ENCODE results near the gene NCR2.

Gene NCR2

GRCh38 chr6:41338659-41339058 lies 3.3 kb downstream of the NCR2 start:
- Histone ChIP-seq H3K36me3 (ENCODE audit: low read depth) (no peaks in the 10 kb centered on the region), H3K27me3 (ENCODE audit: insufficient read depth, poor library complexity, severe bottlenecking) (peaks cover 19% of the 10 kb centered on the region), H3K4me3 (ENCODE audit: severe bottlenecking) (no peak overlapping the region), H3K27ac (ENCODE audit: poor library complexity, severe bottlenecking) (no peak overlapping the region), H3K4me1 (ENCODE audit: insufficient read depth, poor library complexity, severe bottlenecking) (no peaks in the 10 kb centered on the region), H3K9me3 (ENCODE audit: severe bottlenecking) (no peaks in the 10 kb centered on the region)
- TF ChIP-seq CTCF (IDR thresholded peaks at IDR 0.05; ENCODE audit: poor library complexity, severe bottlenecking) = no peak
- no peak for ATAC-seq (ENCODE audit: low read depth)
- DNase-seq (ENCODE audit: low spot score) = no peak

GRCh38 chr6:41341580-41341979 lies 6.2 kb downstream of the NCR2 start:
- Histone ChIP-seq H3K9me3 (ENCODE audit: severe bottlenecking) (no peaks in the 10 kb centered on the region), H3K27me3 (ENCODE audit: insufficient read depth, poor library complexity, severe bottlenecking) (peaks cover 26% of the 10 kb centered on the region), H3K4me3 (ENCODE audit: severe bottlenecking) (no peak overlapping the region), H3K27ac (ENCODE audit: poor library complexity, severe bottlenecking) (no peak overlapping the region), H3K4me1 (ENCODE audit: insufficient read depth, poor library complexity, severe bottlenecking) (no peaks in the 10 kb centered on the region), H3K36me3 (ENCODE audit: low read depth) (no peaks in the 10 kb centered on the region)
- no peak for TF ChIP-seq CTCF (IDR thresholded peaks at IDR 0.05; ENCODE audit: poor library complexity, severe bottlenecking)
- DNase-seq (ENCODE audit: low spot score) = no peak
- no peak for ATAC-seq (ENCODE audit: low read depth)

GRCh38 chr6:41342241-41342640 lies 6.8 kb downstream of the NCR2 start:
- Histone ChIP-seq H3K4me3 (ENCODE audit: severe bottlenecking) (no peak overlapping the region), H3K36me3 (ENCODE audit: low read depth) (no peaks in the 10 kb centered on the region), H3K4me1 (ENCODE audit: insufficient read depth, poor library complexity, severe bottlenecking) (no peaks in the 10 kb centered on the region), H3K9me3 (ENCODE audit: severe bottlenecking) (no peaks in the 10 kb centered on the region), H3K27ac (ENCODE audit: poor library complexity, severe bottlenecking) (no peak overlapping the region), H3K27me3 (ENCODE audit: insufficient read depth, poor library complexity, severe bottlenecking) (peaks cover 26% of the 10 kb centered on the region)
- ATAC-seq (ENCODE audit: low read depth) = no peak
- no peak for DNase-seq (ENCODE audit: low spot score)
- TF ChIP-seq CTCF (IDR thresholded peaks at IDR 0.05; ENCODE audit: poor library complexity, severe bottlenecking) = no peak

GRCh38 chr6:41343641-41344187 lies 8.3 kb downstream of the NCR2 start:
- H3K27me3 ChIP-seq (ENCODE audit: insufficient read depth, poor library complexity, severe bottlenecking) = peaks cover 11% of the 10 kb centered on the region
- H3K4me1 ChIP-seq (ENCODE audit: insufficient read depth, poor library complexity, severe bottlenecking) = no peaks in the 10 kb centered on the region
- H3K9me3 ChIP-seq (ENCODE audit: severe bottlenecking) = no peaks in the 10 kb centered on the region
- no peak overlapping the region for H3K27ac ChIP-seq (ENCODE audit: poor library complexity, severe bottlenecking)
- no peak for ATAC-seq (ENCODE audit: low read depth)
- no peak overlapping the region for H3K4me3 ChIP-seq (ENCODE audit: severe bottlenecking)
- no peak for DNase-seq (ENCODE audit: low spot score)
- no peak for TF ChIP-seq CTCF (IDR thresholded peaks at IDR 0.05; ENCODE audit: poor library complexity, severe bottlenecking)
- H3K36me3 ChIP-seq (ENCODE audit: low read depth) = no peaks in the 10 kb centered on the region

GRCh38 chr6:41344876-41345275 lies 9.5 kb downstream of the NCR2 start:
- no peaks in the 10 kb centered on the region for H3K9me3 ChIP-seq (ENCODE audit: severe bottlenecking)
- H3K27me3 ChIP-seq (ENCODE audit: insufficient read depth, poor library complexity, severe bottlenecking) = peaks cover 8% of the 10 kb centered on the region
- H3K4me1 ChIP-seq (ENCODE audit: insufficient read depth, poor library complexity, severe bottlenecking) = no peaks in the 10 kb centered on the region
- ATAC-seq (ENCODE audit: low read depth) (no peak), DNase-seq (ENCODE audit: low spot score) (no peak)
- no peaks in the 10 kb centered on the region for H3K36me3 ChIP-seq (ENCODE audit: low read depth)
- TF ChIP-seq CTCF (IDR thresholded peaks at IDR 0.05; ENCODE audit: poor library complexity, severe bottlenecking) = no peak
- H3K4me3 ChIP-seq (ENCODE audit: severe bottlenecking) = no peak overlapping the region
- no peak overlapping the region for H3K27ac ChIP-seq (ENCODE audit: poor library complexity, severe bottlenecking)

All from RWPE2 (cell line).